Measurements from ENCODE around the gene SMG6.

- TF ChIP-seq GATA2 (IDR thresholded peaks at IDR 0.05; ENCODE audit: low read depth, low read length) = no peak
- TF ChIP-seq GATA3 (IDR thresholded peaks at IDR 0.05; ENCODE audit: low read depth, low read length) = no peak
Observed at GRCh38 chr17:2033153-2033552, 270.4 kb downstream of the SMG6 start.

All from SH-SY5Y (cell line).